Pancreas (tissue), 10 donors: ENCODE results near the gene BHLHE23. TPM values are rescaled to one million over a fixed set of nuclear protein-coding genes. Genes with fewer than 3 reads are reported as not detected.

Experiments used
- ATAC-seq, 4 donors: fragments of 200-7000 bp; cut with Tn5 transposase; one replicate each; pipeline versions ENCODE4 v1.8.0 to v1.9.1; 2020; ENCODE audit warnings: mild to moderate bottlenecking in 4 of 4, moderate library complexity in 4 of 4
- DNase-seq, 6 donors: peaks; one replicate each; pipeline ENCODE4 v3.0.0-alpha.2; 2020
- FAIRE-seq: peaks from 2 replicates; lab custom pipeline; 2012; peaks lifted over from hg19 to GRCh38; lab: Jason Lieb, UNC
- H3K27ac ChIP-seq, 4 donors: fragments of 200-600 bp; sonication (generic); 1 replicate in 3 of 4; 2 replicates in 1 of 4; pipeline versions ENCODE4 v1.5.0 to v1.8.0; 2020
- H3K27me3 ChIP-seq, 4 donors: fragments of 200-600 bp; one replicate each; pipeline ENCODE4 v1.8.0; 2021
- H3K36me3 ChIP-seq, 3 donors: fragments of 200-600 bp; sonication (generic) in 1 of 3; one replicate each; pipeline versions ENCODE4 v1.5.0 to v1.8.0; 2020 to 2021
- H3K4me1 ChIP-seq, 3 donors: fragments of 200-600 bp; one replicate each; pipeline ENCODE4 v1.8.0; 2021
- H3K4me3 ChIP-seq, 4 donors: fragments of 200-600 bp; sonication (generic) in 2 of 4; one replicate each; pipeline versions ENCODE4 v1.5.0 to v1.8.0; 2020 to 2021
- H3K9me3 ChIP-seq, 4 donors: fragments of 200-600 bp; one replicate each; pipeline ENCODE4 v1.8.0; 2021
- CTCF ChIP-seq, 4 donors: fragments of 200-600 bp; sonication (generic) in 3 of 4; IDR thresholded peaks; one replicate each; pipeline versions ENCODE4 v1.5.0 to v1.8.0; 2021; ENCODE audit warnings: antibody characterized with exemption in 4 of 4
- WGBS, 2 donors: extraction: QIAGEN DNeasy Blood & Tissue Kit; methylation state at CpG; one replicate each; pipeline ENCODE4 v1.1.7; 2013; 5-methylcytosine and 5-hydroxymethylcytosine counted together
- intact Hi-C, 3 donors: fragments of 100-400 bp; cut with DNase I; formaldehyde crosslinking; loops; one replicate each; pipeline versions ENCODE4 v1.11.1 to v1.14.2; 2022
- polyA plus RNA-seq, 2 donors: library from polyadenylated mRNA; stranded (reverse); fragments of 200-250 nt; gene quantifications; one replicate each; pipeline ENCODE4 v1.2.3, GENCODE V29; 2013
- total RNA-seq, 6 donors: library from RNA; stranded (reverse); fragmentation: NEBNext Ultra II Directional in 4 of 6; extraction: Animal tissue kit (Norgen Biotek cat#: 25700) in 4 of 6; gene quantifications; one replicate each; pipeline versions ENCODE4 v1.2.1 to v1.2.4, GENCODE V29; 2021 to 2023
- donor health status: healthy with polysubstance abuse.
- donor health status: DM: no; HTN: no; CAD: no; lungs with moderate emphysema.
- donor health status: DM: no; HTN: no; CAD: no.
- donor health status: control.
- donor health status: control.
- donor health status: Bipolar disorder and iron deficiency.
- donor health status: DM: yes; HTN: yes; CAD: no.
- donor health status: DM: no; HTN: no; CAD: no.
- donor health status: DM: no; HTN: no; CAD: no.
- donor health status: DM: yes; HTN: yes; CAD: no.

BHLHE23 gene
- total and polyA plus RNA-seq, 8 donors: not detected

DNA sequence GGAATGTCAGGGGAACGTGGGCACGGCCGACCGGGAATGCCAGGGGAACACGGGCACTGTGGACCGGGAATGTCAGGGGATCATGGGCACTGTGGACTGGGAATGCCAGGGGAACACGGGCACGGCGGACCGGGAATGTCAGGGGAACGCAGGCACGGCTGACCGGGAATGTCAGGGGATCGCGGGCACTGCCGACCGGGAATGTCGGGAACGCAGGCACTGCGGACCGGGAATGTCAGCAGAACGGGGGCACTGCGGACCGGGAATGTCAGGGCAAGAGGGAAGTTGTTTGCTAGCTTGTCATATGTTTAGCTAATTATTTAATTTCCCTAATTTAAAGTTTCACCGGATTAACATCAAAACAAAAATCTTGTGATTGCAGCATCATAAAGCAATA, 37.4 kb upstream of the BHLHE23 start:
- peaks cover 0 to 18% (median 0%) of the 10 kb centered on the region in 4 donors for H3K27me3 ChIP-seq
- intact Hi-C loops: no loop called here
- H3K9me3 ChIP-seq: no peaks in the 10 kb centered on the region
- no peaks in the 10 kb centered on the region for H3K4me1 ChIP-seq
- 58 to 67% methylated on average over 25 of the region's 25 CpGs for whole genome bisulfite sequencing, 2 donors
- FAIRE-seq (no peak), DNase-seq (no peak), ATAC-seq (no peak)
- H3K36me3 ChIP-seq: no peaks in the 10 kb centered on the region
- no peak overlapping the region for H3K4me3 ChIP-seq
- H3K27ac ChIP-seq: no peak overlapping the region
- TF ChIP-seq CTCF (IDR thresholded peaks at IDR 0.05): no peak

DNA sequence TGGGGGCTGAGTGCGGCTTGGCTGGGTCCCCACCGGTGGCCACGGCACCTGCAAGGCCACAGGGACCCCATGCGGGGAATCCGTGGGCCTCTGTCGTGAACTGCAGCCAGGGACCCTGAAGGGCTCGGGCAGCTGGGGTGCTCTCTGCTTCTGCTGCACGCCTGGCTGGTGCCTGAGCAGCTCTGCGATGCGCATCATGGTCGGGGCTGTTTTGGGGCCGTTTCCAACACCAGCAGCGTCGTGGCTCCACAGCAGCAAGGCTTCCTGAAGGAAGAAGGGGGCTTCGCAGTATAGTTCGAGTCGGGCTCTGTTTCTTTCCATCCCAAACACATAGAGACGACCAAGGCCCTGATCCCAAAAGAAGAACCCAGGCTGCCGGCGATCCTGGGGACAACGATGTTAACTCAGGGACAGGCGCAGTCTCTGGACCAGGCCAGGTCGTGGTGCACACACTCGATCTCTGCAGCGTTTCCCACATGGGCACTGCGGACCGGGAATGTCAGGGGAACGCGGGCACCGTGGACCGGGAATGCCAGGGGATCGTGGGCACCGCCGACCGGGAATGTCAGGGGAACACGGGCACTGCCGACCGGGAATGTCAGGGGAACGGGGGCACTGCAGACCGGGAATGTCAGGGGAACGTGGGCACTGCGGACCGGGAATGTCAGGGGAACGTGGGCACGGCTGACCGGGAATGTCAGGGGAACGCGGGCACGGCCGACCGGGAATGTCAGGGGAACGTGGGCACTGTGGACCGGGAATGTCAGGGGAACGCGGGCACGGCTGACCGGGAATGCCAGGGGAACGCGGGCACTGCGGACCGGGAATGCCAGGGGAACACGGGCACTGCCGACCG, 36.8 kb upstream of the BHLHE23 start:
- H3K4me1 ChIP-seq: no peaks in the 10 kb centered on the region
- no peaks in the 10 kb centered on the region for H3K9me3 ChIP-seq
- intact Hi-C loops: no loop called here
- H3K27ac ChIP-seq: no peak overlapping the region
- WGBS, 2 donors: 60 to 75% methylated on average over 64 of the region's 64 CpGs
- no peak for FAIRE-seq
- TF ChIP-seq CTCF (IDR thresholded peaks at IDR 0.05): no peak
- H3K27me3 ChIP-seq: peaks cover 0 to 19% (median 0%) of the 10 kb centered on the region in 4 donors
- ATAC-seq: no peak
- DNase-seq: peak in 1 of 6 donors; percentile 25
- H3K4me3 ChIP-seq: no peak overlapping the region
- no peaks in the 10 kb centered on the region for H3K36me3 ChIP-seq

GRCh38 chr20:63042448-63043071, 35.8 kb upstream of the BHLHE23 start:
- Histone ChIP-seq H3K27ac (no peak overlapping the region), H3K4me1 (no peaks in the 10 kb centered on the region), H3K9me3 (no peaks in the 10 kb centered on the region), H3K4me3 (no peak overlapping the region), H3K36me3 (no peaks in the 10 kb centered on the region), H3K27me3 (peaks cover 0 to 19% (median 0%) of the 10 kb centered on the region in 4 donors)
- ATAC-seq (no peak), FAIRE-seq (no peak), DNase-seq (no peak)
- no peak for TF ChIP-seq CTCF (IDR thresholded peaks at IDR 0.05)
- 25 to 34% methylated on average over 12 of the region's 12 CpGs for WGBS, 2 donors
- intact Hi-C loops: no loop called here

DNA sequence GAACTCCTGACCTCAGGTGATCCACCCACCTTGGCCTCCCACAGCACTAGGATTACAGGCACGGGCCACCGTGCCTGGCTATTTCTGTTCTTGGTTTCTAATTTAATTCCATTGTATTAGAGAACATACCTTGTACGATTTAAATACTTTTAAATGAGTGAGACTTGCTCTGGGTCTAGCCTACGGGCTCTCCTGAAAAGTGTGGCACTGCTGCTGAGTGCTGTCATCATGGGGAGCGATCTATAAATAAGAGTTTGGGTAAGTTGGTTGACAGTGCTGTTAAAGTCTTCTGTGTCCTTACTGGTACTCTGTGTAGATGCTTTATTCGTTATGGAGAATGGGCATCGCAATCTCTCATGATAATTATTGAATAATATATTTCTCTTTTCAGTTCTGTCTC, 35.0 kb upstream of the BHLHE23 start:
- WGBS, 2 donors: 54 to 66% methylated on average over 7 of the region's 7 CpGs
- intact Hi-C loops: no loop called here
- H3K27ac ChIP-seq: no peak overlapping the region
- DNase-seq (no peak), ATAC-seq (no peak), FAIRE-seq (no peak)
- no peaks in the 10 kb centered on the region for H3K36me3 ChIP-seq
- no peak overlapping the region for H3K4me3 ChIP-seq
- H3K9me3 ChIP-seq: no peaks in the 10 kb centered on the region
- TF ChIP-seq CTCF (IDR thresholded peaks at IDR 0.05): no peak
- H3K27me3 ChIP-seq: peaks cover 0 to 19% (median 0%) of the 10 kb centered on the region in 4 donors
- H3K4me1 ChIP-seq: no peaks in the 10 kb centered on the region
